WERI-Rb-1 (cell line): Measurements from ENCODE around the gene LIPG.
"Not testable (repeated sequence)": the region's sequence is repeated elsewhere in the genome, so short reads cannot be mapped to it uniquely, and the experiment has no call there.

Source experiments
- DNase-seq: peaks from one replicate; pipeline ENCODE4 v3.0.0-alpha.2; 2020
- H3K27ac ChIP-seq: fragments of 250-450 bp; sonication (Bioruptor Pico); 2 replicates; pipeline ENCODE4 v1.5.1; 2020; ENCODE audit warnings: mild to moderate bottlenecking, moderate library complexity
- H3K27me3 ChIP-seq: fragments of 250-450 bp; sonication (Bioruptor Pico); 2 replicates; pipeline ENCODE4 v1.5.1; 2021; ENCODE audit warnings: mild to moderate bottlenecking, low read depth, moderate library complexity; ENCODE audit not compliant: insufficient read depth, severe bottlenecking
- H3K36me3 ChIP-seq: fragments of 250-450 bp; sonication (Bioruptor Pico); 2 replicates; pipeline ENCODE4 v1.5.1; 2020; ENCODE audit warnings: mild to moderate bottlenecking, moderate library complexity
- H3K4me3 ChIP-seq: 2 replicates; pipeline ENCODE4 v1.5.1; 2011; ENCODE audit warnings: low read depth, mild to moderate bottlenecking, control low read depth, low read length
- H3K9me3 ChIP-seq: fragments of 250-450 bp; sonication (Bioruptor Pico); 2 replicates; pipeline ENCODE4 v1.5.1; 2021; ENCODE audit warnings: mild to moderate bottlenecking, moderate library complexity; ENCODE audit not compliant: severe bottlenecking
- CTCF ChIP-seq: IDR thresholded peaks from 2 replicates; pipeline ENCODE4 v1.5.1; 2011; ENCODE audit warnings: low read depth, mild to moderate bottlenecking, control low read depth, inconsistent platforms, low read length

The LIPG gene

GRCh38 chr18:49561289-49562193 lies at the start of gene LIPG:
LIPG (plus strand) TSS chr18:49562057; CDS start chr18:49562309, 252 bp downstream.
- Histone ChIP-seq H3K36me3 (no peaks in the 10 kb centered on the region), H3K9me3 (no peaks in the 10 kb centered on the region), H3K27me3 (peaks cover 29% of the 10 kb centered on the region), H3K4me3 (peak within 1 kb of the TSS; percentile 62), H3K27ac (no peak within 1 kb of the TSS)
- DNase-seq: peak; percentile 72
- no peak for TF ChIP-seq CTCF

GRCh38 chr18:49512876-49513275 lies 49.0 kb upstream of the LIPG start:
- DNase-seq, H3K27me3 ChIP-seq, H3K27ac ChIP-seq, H3K9me3 ChIP-seq, H3K4me3 ChIP-seq, H3K36me3 ChIP-seq: not testable (repeated sequence)

- TF ChIP-seq CTCF: no peak
- H3K27me3 ChIP-seq: no peaks in the 10 kb centered on the region
- no peak overlapping the region for H3K4me3 ChIP-seq
- H3K27ac ChIP-seq: no peak overlapping the region
- H3K36me3 ChIP-seq: no peaks in the 10 kb centered on the region
- no peak for DNase-seq
- no peaks in the 10 kb centered on the region for H3K9me3 ChIP-seq
Observed at GRCh38 chr18:49514577-49514976, 47.3 kb upstream of the LIPG start.

- DNase-seq, H3K27ac ChIP-seq, H3K4me3 ChIP-seq, H3K27me3 ChIP-seq, H3K9me3 ChIP-seq, H3K36me3 ChIP-seq: not testable (repeated sequence)
Observed at GRCh38 chr18:49515003-49515402, 46.9 kb upstream of the LIPG start.

- H3K36me3 ChIP-seq: no peaks in the 10 kb centered on the region
- DNase-seq: no peak
- no peaks in the 10 kb centered on the region for H3K9me3 ChIP-seq
- H3K27ac ChIP-seq: peak overlapping the region; percentile 34; the same call in 1 of the 2 replicates
- no peak overlapping the region for H3K4me3 ChIP-seq
- no peak for TF ChIP-seq CTCF
- H3K27me3 ChIP-seq: no peaks in the 10 kb centered on the region
Observed at GRCh38 chr18:49515516-49515915, 46.3 kb upstream of the LIPG start.

- H3K27ac ChIP-seq: no peak overlapping the region
- no peak for TF ChIP-seq CTCF
Observed at GRCh38 chr18:49517483-49517882, 44.4 kb upstream of the LIPG start.

More at GRCh38 chr18:49517483-49517882, 44.4 kb upstream of the LIPG start:
- Histone ChIP-seq H3K4me3 (no peak overlapping the region), H3K9me3 (no peaks in the 10 kb centered on the region), H3K27me3 (no peaks in the 10 kb centered on the region), H3K36me3 (no peaks in the 10 kb centered on the region)
- DNase-seq: no peak
